A673 (cell line): Measurements from ENCODE around the gene GSG1L2.

Source experiments
- EZH2 ChIP-seq: fragments of 200-600 bp; sonication (generic); IDR thresholded peaks from 2 replicates; pipeline ENCODE4 v1.6.1; 2017; ENCODE audit warnings: borderline replicate concordance, low read depth, mild to moderate bottlenecking, mixed read lengths, antibody characterized with exemption, low read length; ENCODE audit not compliant: poor library complexity, severe bottlenecking
- TF ChIP-seq, protein P1 (sequence below): fragments of 300-800, 200-600 bp; sonication (generic); conservative IDR thresholded peaks from 2 replicates; pipeline ENCODE4 v1.5.1; 2017; ENCODE audit warnings: low read depth, mild to moderate bottlenecking, antibody characterized with exemption, low read length, moderate library complexity, mixed read lengths

DNA sequence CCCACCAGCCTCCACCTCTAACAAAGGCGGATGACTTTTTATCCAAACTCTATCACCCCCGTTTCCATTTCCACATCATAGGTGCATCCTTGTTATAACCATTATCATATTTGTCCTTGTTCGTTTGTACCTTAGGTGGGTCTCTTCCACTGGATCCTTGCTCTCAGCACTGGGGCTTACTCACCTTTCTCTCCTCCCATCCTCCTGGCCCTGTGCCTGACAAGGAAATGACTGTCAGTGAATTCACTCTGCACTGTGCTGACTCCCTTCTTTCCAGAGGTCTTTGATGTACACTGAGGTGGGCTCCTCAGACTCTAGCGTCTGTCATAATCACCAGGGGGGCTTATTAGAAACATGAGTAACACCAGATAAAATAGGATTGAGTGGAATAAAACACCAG is 3.1 kb downstream of the GSG1L2 start:
- TF ChIP-seq, protein P1, sequence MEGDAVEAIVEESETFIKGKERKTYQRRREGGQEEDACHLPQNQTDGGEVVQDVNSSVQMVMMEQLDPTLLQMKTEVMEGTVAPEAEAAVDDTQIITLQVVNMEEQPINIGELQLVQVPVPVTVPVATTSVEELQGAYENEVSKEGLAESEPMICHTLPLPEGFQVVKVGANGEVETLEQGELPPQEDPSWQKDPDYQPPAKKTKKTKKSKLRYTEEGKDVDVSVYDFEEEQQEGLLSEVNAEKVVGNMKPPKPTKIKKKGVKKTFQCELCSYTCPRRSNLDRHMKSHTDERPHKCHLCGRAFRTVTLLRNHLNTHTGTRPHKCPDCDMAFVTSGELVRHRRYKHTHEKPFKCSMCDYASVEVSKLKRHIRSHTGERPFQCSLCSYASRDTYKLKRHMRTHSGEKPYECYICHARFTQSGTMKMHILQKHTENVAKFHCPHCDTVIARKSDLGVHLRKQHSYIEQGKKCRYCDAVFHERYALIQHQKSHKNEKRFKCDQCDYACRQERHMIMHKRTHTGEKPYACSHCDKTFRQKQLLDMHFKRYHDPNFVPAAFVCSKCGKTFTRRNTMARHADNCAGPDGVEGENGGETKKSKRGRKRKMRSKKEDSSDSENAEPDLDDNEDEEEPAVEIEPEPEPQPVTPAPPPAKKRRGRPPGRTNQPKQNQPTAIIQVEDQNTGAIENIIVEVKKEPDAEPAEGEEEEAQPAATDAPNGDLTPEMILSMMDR = no peak
- no peak for TF ChIP-seq EZH2
